ENCODE results near the gene POLR1H. TPM values are rescaled to one million over a fixed set of nuclear protein-coding genes. Genes with fewer than 3 reads are reported as not detected.

POLR1H gene
- total and polyA plus RNA-seq, 3 donors from 2014 or later, result 29.4 to 56.8 (median 33.7) TPM

- Histone ChIP-seq H3K4me1 (peaks cover 28% of the 10 kb centered on the region), H3K9me3 (no peaks in the 10 kb centered on the region), H3K27me3 (no peaks in the 10 kb centered on the region), H3K27ac (no peak overlapping the region), H3K4me3 (peak overlapping the region in 1 of 2 donors; percentile 32), H3K36me3 (ENCODE audit: low read depth, missing control alignments) (no peaks in the 10 kb centered on the region)
- 16 to 36% methylated on average over 19 to 53 of the region's 68 CpGs for WGBS, 2 donors
- intact Hi-C loops (cut with DNase I; ENCODE audit: low total_unique reads), result no loop called here
- TF ChIP-seq POLR2A (IDR thresholded peaks at IDR 0.05) (no peak), CTCF (IDR thresholded peaks at IDR 0.05) (no peak)
- no peak for DNase-seq
These were observed 10.2 kb downstream of the POLR1H start for GRCh38 chr6:30071081-30071818.

DNA sequence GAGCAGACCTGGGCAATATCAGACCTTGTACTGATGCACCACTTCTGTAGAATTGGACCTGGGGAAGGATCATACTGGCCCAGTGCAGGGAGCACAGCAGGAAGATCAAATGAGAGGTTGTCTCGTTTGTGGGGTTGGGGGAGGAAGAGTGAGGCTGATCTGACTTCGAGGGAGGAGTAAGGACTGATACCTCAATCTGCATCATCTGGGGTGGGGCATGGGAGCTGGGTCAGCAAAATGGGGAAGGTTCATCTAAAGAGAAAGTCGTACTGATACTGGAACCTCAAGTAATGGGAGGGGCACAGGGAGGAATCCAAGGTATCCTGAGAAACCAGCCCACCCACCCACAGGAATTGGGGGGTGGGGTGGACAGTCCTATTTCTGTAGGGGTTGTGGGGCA is 10.8 kb downstream of the POLR1H start:
- Histone ChIP-seq H3K27me3 (no peaks in the 10 kb centered on the region), H3K4me1 (peaks cover 34% of the 10 kb centered on the region)

DNA sequence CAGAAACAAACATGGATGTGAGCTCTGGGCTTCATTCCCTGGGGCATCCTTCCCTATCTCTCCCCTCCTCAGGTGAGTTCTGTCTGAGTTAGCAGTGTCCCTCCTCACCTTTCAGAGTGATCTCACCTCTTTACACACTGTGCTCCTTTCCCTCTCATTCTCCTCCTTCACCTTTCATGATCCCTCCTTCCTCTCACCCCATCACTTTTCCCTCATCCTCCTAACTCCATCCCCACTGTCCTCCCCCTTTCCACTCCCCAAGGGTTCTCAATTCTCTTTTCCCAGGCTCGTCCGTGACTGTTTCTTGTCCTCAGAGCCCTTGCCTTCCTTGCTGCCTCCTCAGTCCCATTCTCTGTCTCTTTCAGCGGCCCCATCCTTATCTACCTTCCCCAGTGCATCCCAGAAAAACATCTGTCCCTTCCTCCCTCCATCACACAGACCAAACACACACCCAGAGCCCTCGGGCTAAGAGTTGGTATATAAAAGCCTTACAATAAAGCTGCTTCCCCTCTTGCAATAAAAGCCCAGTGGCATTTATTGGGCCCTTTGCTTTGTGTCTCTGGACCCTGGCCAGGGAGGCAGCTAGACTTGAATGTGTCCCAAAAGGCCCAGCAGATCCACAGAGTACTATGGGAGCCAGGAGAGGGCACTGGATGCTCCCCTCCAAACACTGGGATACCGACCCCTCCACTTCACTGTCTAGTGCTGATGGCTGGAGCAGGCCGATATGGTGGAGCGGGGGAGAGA is 12.6 kb downstream of the POLR1H start:
- DNase-seq, result no peak
- TF ChIP-seq CTCF (IDR thresholded peaks at IDR 0.05) (no peak), POLR2A (IDR thresholded peaks at IDR 0.05) (no peak)
- no peaks in the 10 kb centered on the region for H3K36me3 ChIP-seq (ENCODE audit: low read depth, missing control alignments)
- no peaks in the 10 kb centered on the region for H3K27me3 ChIP-seq
- peaks cover 47% of the 10 kb centered on the region for H3K4me1 ChIP-seq
- H3K9me3 ChIP-seq, result no peaks in the 10 kb centered on the region
- intact Hi-C loops (cut with DNase I; ENCODE audit: low total_unique reads), result no loop called here
- 33 to 45% methylated on average over 7 of the region's 7 CpGs for WGBS, 2 donors
- H3K27ac ChIP-seq, result no peak overlapping the region
- H3K4me3 ChIP-seq, result no peak overlapping the region

More for the DNA sequence above, 10.8 kb downstream of the POLR1H start:
- intact Hi-C loops (cut with DNase I; ENCODE audit: low total_unique reads), result no loop called here
- no peak for DNase-seq
- TF ChIP-seq CTCF (IDR thresholded peaks at IDR 0.05) (no peak), POLR2A (IDR thresholded peaks at IDR 0.05) (no peak)
- H3K27ac ChIP-seq, result no peak overlapping the region
- H3K4me3 ChIP-seq, result no peak overlapping the region
- WGBS, 2 donors, result 33 to 52% methylated on average over 3 of the region's 3 CpGs
- H3K36me3 ChIP-seq (ENCODE audit: low read depth, missing control alignments), result no peaks in the 10 kb centered on the region
- no peaks in the 10 kb centered on the region for H3K9me3 ChIP-seq

- H3K27ac ChIP-seq, result peak overlapping the region; percentile 76 to 84
- intact Hi-C loops (cut with DNase I; ENCODE audit: low total_unique reads), result no loop called here
- 5 to 6% methylated on average over 35 to 37 of the region's 37 CpGs for WGBS, 2 donors
- H3K4me3 ChIP-seq, result peak overlapping the region; percentile 45 to 71
- no peaks in the 10 kb centered on the region for H3K27me3 ChIP-seq
- no peaks in the 10 kb centered on the region for H3K36me3 ChIP-seq (ENCODE audit: low read depth, missing control alignments)
- peaks cover 47% of the 10 kb centered on the region for H3K4me1 ChIP-seq
- peak; percentile 58 for DNase-seq
- H3K9me3 ChIP-seq, result no peaks in the 10 kb centered on the region
- TF ChIP-seq POLR2A (IDR thresholded peaks at IDR 0.05) (no peak), CTCF (IDR thresholded peaks at IDR 0.05) (no peak)
These were observed 13.4 kb downstream of the POLR1H start for GRCh38 chr6:30074331-30075093.
